ENCODE data around the gene CDC20B.

CDC20B gene

DNA sequence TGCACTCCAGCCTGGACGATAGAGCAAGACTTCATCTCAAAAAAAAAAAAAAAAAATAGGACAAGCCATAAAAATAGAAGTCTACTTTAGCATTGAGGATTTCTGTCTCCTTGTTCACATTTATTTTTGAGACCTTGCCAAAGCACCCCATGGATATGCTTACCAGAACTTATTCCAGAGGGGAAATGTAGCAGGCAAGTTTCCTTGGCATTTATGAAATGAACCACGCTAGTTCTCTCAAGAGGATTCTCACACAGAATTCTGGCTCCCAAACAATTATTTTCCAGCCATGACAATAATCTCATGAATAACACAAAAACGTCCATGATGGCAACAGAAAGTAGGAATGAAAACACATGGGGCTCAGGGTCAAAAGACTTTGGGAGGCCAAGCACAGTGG, 36.5 kb downstream of the CDC20B start:
- TF ChIP-seq, protein P1, sequence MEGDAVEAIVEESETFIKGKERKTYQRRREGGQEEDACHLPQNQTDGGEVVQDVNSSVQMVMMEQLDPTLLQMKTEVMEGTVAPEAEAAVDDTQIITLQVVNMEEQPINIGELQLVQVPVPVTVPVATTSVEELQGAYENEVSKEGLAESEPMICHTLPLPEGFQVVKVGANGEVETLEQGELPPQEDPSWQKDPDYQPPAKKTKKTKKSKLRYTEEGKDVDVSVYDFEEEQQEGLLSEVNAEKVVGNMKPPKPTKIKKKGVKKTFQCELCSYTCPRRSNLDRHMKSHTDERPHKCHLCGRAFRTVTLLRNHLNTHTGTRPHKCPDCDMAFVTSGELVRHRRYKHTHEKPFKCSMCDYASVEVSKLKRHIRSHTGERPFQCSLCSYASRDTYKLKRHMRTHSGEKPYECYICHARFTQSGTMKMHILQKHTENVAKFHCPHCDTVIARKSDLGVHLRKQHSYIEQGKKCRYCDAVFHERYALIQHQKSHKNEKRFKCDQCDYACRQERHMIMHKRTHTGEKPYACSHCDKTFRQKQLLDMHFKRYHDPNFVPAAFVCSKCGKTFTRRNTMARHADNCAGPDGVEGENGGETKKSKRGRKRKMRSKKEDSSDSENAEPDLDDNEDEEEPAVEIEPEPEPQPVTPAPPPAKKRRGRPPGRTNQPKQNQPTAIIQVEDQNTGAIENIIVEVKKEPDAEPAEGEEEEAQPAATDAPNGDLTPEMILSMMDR (IDR thresholded peaks at IDR 0.05) = no peak
- H3K4me1 ChIP-seq = no peaks in the 10 kb centered on the region

DNA sequence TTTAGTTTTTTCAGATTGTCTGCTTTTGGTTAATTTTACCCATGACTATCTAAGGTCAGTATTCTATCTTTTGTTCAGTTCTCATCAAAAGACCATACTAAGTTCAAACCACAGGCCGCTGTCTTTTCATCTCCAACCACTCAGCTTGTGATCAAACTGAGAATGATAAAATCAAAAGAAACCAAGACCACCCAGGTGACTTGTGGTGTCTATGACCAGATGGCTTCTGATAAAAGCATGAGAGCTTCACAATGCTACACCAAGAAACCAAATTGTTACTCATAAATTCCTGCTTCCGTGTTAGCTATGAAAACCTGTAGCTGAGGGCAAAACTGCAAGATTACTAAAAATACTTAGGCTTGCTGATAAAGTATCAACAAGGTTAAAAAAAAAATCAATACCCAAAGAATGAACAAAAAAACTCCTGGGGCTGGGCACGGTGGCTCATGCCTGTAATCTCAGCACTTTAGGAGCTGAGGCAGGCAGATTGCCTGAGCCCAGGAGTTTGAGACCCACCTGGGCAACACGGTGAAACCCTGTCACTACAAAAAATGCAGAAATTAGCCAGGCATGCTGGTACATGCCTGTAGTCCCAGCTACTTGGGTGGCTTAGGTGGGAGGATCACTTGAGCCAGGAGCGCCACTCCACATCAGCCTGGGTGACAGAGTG, 38.8 kb downstream of the CDC20B start:
- H3K27ac ChIP-seq = no peak overlapping the region
- no peaks in the 10 kb centered on the region for H3K79me2 ChIP-seq
- H3K4me3 ChIP-seq (ENCODE audit: low read depth, low read length) = no peak overlapping the region
- H3K9ac ChIP-seq = no peak overlapping the region
- H3K4me1 ChIP-seq = no peaks in the 10 kb centered on the region
- H3K27me3 ChIP-seq (ENCODE audit: control insufficient read depth, insufficient read depth, low read length) = no peaks in the 10 kb centered on the region
- no peaks in the 10 kb centered on the region for H3K9me3 ChIP-seq (ENCODE audit: control insufficient read depth, low read length)
- H3K4me2 ChIP-seq (ENCODE audit: low read length) = no peak overlapping the region
- no peaks in the 10 kb centered on the region for H3K36me3 ChIP-seq (ENCODE audit: control insufficient read depth, insufficient read depth, low read length)
- H2AFZ ChIP-seq = no peak overlapping the region
- TF ChIP-seq, protein P1 (IDR thresholded peaks at IDR 0.05) = no peak

More for the DNA sequence above, 36.5 kb downstream of the CDC20B start:
- H3K79me2 ChIP-seq = no peaks in the 10 kb centered on the region
- H3K36me3 ChIP-seq (ENCODE audit: control insufficient read depth, insufficient read depth, low read length) = no peaks in the 10 kb centered on the region
- H3K4me2 ChIP-seq (ENCODE audit: low read length) = no peak overlapping the region
- H3K9ac ChIP-seq = no peak overlapping the region
- no peaks in the 10 kb centered on the region for H3K27me3 ChIP-seq (ENCODE audit: control insufficient read depth, insufficient read depth, low read length)
- no peak overlapping the region for H3K4me3 ChIP-seq (ENCODE audit: low read depth, low read length)
- no peaks in the 10 kb centered on the region for H3K9me3 ChIP-seq (ENCODE audit: control insufficient read depth, low read length)
- no peak overlapping the region for H3K27ac ChIP-seq
- no peak overlapping the region for H2AFZ ChIP-seq

DNA sequence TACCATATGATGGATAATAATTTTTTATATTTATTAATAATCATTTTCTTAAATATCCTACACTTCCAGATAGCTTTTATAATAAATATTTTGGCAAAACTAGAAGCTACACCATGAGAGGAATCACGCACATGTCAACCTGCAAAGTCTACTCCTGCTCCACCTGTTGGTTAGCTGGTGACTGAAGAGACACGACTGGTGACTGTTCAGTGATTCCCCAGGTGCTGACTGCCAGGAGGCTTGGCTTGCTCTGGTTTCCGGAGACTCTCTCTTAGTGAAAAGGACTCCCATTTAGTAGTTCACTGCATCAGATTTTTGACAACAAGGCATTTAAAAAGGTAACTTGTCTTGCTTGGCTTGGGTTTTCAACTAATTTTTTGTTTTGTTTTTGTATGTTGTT, 49.6 kb downstream of the CDC20B start:
- Histone ChIP-seq H3K79me2 (no peaks in the 10 kb centered on the region), H3K9me3 (ENCODE audit: control insufficient read depth, low read length) (no peaks in the 10 kb centered on the region), H3K27me3 (ENCODE audit: control insufficient read depth, insufficient read depth, low read length) (no peaks in the 10 kb centered on the region), H3K36me3 (ENCODE audit: control insufficient read depth, insufficient read depth, low read length) (no peaks in the 10 kb centered on the region), H2AFZ (no peak overlapping the region), H3K27ac (no peak overlapping the region), H3K4me1 (no peaks in the 10 kb centered on the region), H3K9ac (no peak overlapping the region), H3K4me2 (ENCODE audit: low read length) (no peak overlapping the region), H3K4me3 (ENCODE audit: low read depth, low read length) (no peak overlapping the region)
- TF ChIP-seq, protein P1 (IDR thresholded peaks at IDR 0.05) = no peak

DNA sequence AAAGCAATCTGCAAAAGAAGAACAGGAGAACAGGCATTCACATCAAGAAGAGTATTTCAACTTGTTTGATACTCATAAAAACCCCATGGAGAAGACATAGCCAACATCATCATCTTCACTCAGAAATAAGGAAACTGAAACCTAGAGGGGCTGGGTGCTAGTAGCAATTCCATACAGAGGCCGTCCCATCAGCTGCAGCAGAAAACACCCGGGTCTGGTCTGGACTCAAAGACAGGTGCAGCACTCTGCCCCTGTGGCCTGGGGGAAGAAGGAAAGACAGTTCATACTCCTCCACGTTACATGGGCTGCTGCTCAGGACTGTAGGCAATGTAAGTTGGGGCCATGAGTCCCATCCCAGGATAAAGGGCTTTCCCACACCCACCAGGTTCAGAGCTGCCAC, 58.9 kb downstream of the CDC20B start:
- Histone ChIP-seq H3K36me3 (ENCODE audit: control insufficient read depth, insufficient read depth, low read length) (no peaks in the 10 kb centered on the region), H3K79me2 (no peaks in the 10 kb centered on the region), H2AFZ (no peak overlapping the region), H3K9ac (no peak overlapping the region), H3K27ac (no peak overlapping the region), H3K4me1 (no peaks in the 10 kb centered on the region), H3K9me3 (ENCODE audit: control insufficient read depth, low read length) (no peaks in the 10 kb centered on the region), H3K4me2 (ENCODE audit: low read length) (no peak overlapping the region), H3K4me3 (ENCODE audit: low read depth, low read length) (no peak overlapping the region), H3K27me3 (ENCODE audit: control insufficient read depth, insufficient read depth, low read length) (no peaks in the 10 kb centered on the region)
- TF ChIP-seq, protein P1 (IDR thresholded peaks at IDR 0.05) = no peak

GRCh38 chr5:55113327-55113726, 59.6 kb downstream of the CDC20B start:
- no peak overlapping the region for H2AFZ ChIP-seq
- H3K36me3 ChIP-seq (ENCODE audit: control insufficient read depth, insufficient read depth, low read length) = no peaks in the 10 kb centered on the region
- no peak overlapping the region for H3K4me2 ChIP-seq (ENCODE audit: low read length)
- no peaks in the 10 kb centered on the region for H3K79me2 ChIP-seq
- H3K9me3 ChIP-seq (ENCODE audit: control insufficient read depth, low read length) = no peaks in the 10 kb centered on the region
- no peak overlapping the region for H3K4me3 ChIP-seq (ENCODE audit: low read depth, low read length)
- TF ChIP-seq, protein P1 (IDR thresholded peaks at IDR 0.05) = no peak
- H3K27ac ChIP-seq = no peak overlapping the region
- H3K27me3 ChIP-seq (ENCODE audit: control insufficient read depth, insufficient read depth, low read length) = no peaks in the 10 kb centered on the region
- no peaks in the 10 kb centered on the region for H3K4me1 ChIP-seq
- H3K9ac ChIP-seq = no peak overlapping the region

Measured in parathyroid adenoma (tissue), 2 donors.